Posterior cingulate gyrus (tissue), 11 donors: ENCODE results near the gene POU6F2.
A peak's percentile ranks its signal among the peaks of the same experiment; 100 is the strongest.

Source experiments
- DNase-seq, 10 donors: peaks; one replicate each; pipeline versions ENCODE4 v3.0.0 to v3.0.0-alpha.2; 2020 to 2021; ENCODE audit warnings: mixed read lengths in 3 of 10
- intact Hi-C: fragments of 100-400 bp; cut with DNase I; formaldehyde crosslinking; loops from one replicate; pipeline ENCODE4 v1.15.1; 2023

The POU6F2 gene

GRCh38 chr7:39062811-39063210, 85.1 kb downstream of the POU6F2 start:
- intact Hi-C loops: no loop called here
- no peak for DNase-seq

GRCh38 chr7:39069031-39069430, 91.3 kb downstream of the POU6F2 start:
- intact Hi-C loops: no loop called here

GRCh38 chr7:39069896-39070881, 92.5 kb downstream of the POU6F2 start:
- intact Hi-C loops: no loop called here
- DNase-seq: no peak

More at GRCh38 chr7:39069031-39069430, 91.3 kb downstream of the POU6F2 start:
- DNase-seq: no peak

- no peak for DNase-seq
- intact Hi-C loops: no loop called here
These were observed 93.4 kb downstream of the POU6F2 start for GRCh38 chr7:39071116-39071515.

- DNase-seq: peak in 4 of 10 donors; percentile 24 to 84 (median 72)
- intact Hi-C loops: no loop called here
These were observed 95.7 kb downstream of the POU6F2 start for GRCh38 chr7:39073432-39073831.

GRCh38 chr7:39075210-39075609, 97.5 kb downstream of the POU6F2 start:
- intact Hi-C loops: no loop called here
- no peak for DNase-seq

- intact Hi-C loops: no loop called here
- DNase-seq: no peak
These were observed 106.1 kb downstream of the POU6F2 start for GRCh38 chr7:39083781-39084180.

GRCh38 chr7:39084349-39084748, 106.6 kb downstream of the POU6F2 start:
- no peak for DNase-seq
- intact Hi-C loops: no loop called here

- DNase-seq: no peak
- intact Hi-C loops: no loop called here
These were observed 107.5 kb downstream of the POU6F2 start for GRCh38 chr7:39085189-39085588.

GRCh38 chr7:39085590-39086049, 107.9 kb downstream of the POU6F2 start:
- DNase-seq: peak in 5 of 10 donors; percentile 12 to 89 (median 17)
- intact Hi-C loops: no loop called here

- intact Hi-C loops: no loop called here
- no peak for DNase-seq
These were observed 109.1 kb downstream of the POU6F2 start for GRCh38 chr7:39086638-39087360.

GRCh38 chr7:39088730-39089593, 111.3 kb downstream of the POU6F2 start:
- no peak for DNase-seq
- intact Hi-C loops: no loop called here

GRCh38 chr7:39091145-39091544, 113.4 kb downstream of the POU6F2 start:
- DNase-seq: no peak
- intact Hi-C loops: no loop called here

- intact Hi-C loops: no loop called here
- DNase-seq: no peak
These were observed 114.1 kb downstream of the POU6F2 start for GRCh38 chr7:39091774-39092173.

- intact Hi-C loops: no loop called here
- DNase-seq: no peak
These were observed 117.0 kb downstream of the POU6F2 start for GRCh38 chr7:39094731-39095130.

- DNase-seq: no peak
- intact Hi-C loops: no loop called here
These were observed 118.3 kb downstream of the POU6F2 start for GRCh38 chr7:39095875-39096619.

- intact Hi-C loops: no loop called here
- DNase-seq: no peak
These were observed 120.8 kb downstream of the POU6F2 start for GRCh38 chr7:39098506-39098905.

- peak in 1 of 10 donors; percentile 69 for DNase-seq
- intact Hi-C loops: no loop called here
These were observed 121.4 kb downstream of the POU6F2 start for GRCh38 chr7:39099146-39099545.

GRCh38 chr7:39100270-39100669, 122.6 kb downstream of the POU6F2 start:
- no peak for DNase-seq
- intact Hi-C loops: no loop called here

- intact Hi-C loops: no loop called here
- DNase-seq: no peak
These were observed 124.5 kb downstream of the POU6F2 start for GRCh38 chr7:39102234-39102633.
